GM21526 (cell line): ENCODE results near the gene COPS2.
"Not testable (repeated sequence)": the region's sequence is repeated elsewhere in the genome, so short reads cannot be mapped to it uniquely, and the experiment has no call there.

Experiments used
- ATAC-seq: cut with Tn5 transposase; IDR thresholded peaks from one replicate; pipeline ENCODE4 v1.9.1; 2021; ENCODE audit warnings: moderate library complexity; ENCODE audit not compliant: unreplicated experiment, low FRiP score

Gene COPS2

GRCh38 chr15:49110158-49110944 lies 45.0 kb downstream of the COPS2 start:
- ATAC-seq = no peak

DNA sequence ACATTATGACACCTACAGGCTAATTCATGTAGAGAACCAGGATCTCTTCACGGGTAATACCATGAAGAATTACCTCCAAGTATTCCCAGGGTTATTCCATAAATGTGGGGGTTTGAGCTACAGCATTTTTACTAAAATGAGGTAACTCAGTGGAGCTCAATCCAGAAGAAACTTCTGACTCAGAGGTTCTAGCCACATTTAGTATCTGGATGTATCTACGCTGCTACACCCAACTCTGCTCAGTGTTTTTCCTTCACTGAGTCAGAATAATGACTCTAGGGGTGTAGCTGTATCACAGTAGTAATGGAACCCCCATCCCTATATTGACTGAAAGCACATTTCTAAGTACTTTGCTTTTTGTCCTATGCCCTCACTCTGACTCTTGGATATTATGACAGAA lies 52.4 kb downstream of the COPS2 start:
- ATAC-seq = no peak

DNA sequence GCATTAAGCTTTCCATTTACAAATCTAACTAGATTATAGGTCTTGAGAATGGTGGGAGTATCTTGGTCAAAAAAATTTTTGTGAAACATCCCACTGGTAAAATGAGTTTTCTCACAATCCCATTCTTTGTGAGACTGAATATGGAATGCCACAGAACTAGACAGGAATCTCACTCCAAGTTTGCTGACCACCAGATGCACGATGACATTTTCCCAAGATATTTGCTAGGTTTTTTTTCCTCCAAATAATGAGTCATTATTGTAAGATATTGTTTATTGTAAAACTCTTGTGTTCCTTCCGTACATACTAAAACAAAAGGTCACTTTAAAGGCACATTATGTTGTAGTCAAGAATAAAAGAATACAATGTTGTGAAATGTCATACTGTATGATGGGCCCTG lies 53.9 kb downstream of the COPS2 start:
- no peak for ATAC-seq

DNA sequence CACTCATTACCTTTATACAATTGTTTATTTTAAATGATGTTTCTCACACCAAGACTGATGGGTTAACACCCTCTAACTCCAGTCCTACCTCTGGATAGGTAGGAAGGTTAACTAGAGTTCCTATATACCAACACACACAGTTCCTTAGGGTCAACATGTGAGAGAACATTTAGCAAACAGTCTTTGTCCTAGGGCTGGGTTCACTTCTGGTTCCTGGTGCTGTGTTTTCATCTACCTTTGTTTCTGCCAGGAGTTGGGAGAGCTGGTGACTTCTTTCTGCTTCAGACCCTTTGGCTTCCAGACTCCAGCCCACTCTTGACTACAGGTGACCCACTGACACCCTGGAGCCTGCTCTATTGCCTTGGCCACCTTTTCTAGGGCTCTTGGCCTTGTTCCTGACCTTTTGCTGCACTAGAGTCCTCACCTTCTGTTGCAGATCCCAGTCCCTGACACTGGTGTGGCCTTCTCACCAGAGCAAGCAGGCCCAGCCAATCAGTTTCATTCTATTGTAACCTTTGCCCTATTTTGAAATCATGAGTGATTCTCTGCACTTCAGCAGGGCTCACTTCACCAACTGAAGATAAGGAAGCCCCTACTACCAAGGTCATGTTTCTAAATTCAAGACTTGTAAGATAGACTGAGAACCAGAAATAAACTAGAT lies 59.2 kb downstream of the COPS2 start:
- no peak for ATAC-seq

GRCh38 chr15:49094923-49095322 lies 60.5 kb downstream of the COPS2 start:
- no peak for ATAC-seq

GRCh38 chr15:49093252-49094105 lies 61.9 kb downstream of the COPS2 start:
- ATAC-seq = no peak

- no peak for ATAC-seq
Measured at GRCh38 chr15:49088996-49089395, 66.4 kb downstream of the COPS2 start.

DNA sequence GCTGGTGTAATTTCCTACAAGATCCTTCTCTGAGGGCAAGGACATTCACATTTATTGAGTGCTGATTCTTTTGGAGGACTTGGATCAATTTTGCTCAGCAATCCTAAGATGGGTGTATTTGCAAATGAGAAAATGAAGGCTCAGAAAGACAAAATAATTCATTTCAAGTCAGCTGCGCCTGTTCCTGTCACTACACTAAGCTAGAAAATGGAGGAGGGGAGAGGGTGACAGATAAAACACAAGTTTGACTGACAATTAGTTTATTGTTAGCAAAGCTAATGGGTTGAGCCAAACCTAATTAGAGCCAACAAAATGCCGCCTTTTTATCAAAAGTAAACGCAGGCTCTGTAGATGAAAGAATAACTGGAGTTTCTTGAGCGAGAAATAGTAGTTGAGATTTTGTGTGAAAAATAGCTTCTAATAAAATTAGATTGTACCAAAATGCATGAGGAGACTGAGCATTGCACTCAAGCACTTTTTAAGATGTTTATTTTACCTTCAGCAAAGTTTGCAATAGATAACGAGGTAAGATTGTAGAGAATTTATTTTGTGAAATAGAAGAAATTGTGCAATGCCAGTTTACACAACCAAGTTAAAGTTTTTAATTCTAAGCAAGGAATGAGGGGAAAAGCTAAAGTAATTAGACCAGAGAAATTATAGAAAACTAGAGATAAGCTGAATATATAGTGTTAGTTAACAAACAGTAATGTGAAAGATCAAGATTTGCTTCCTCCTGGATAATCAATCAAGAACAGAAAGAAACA lies 69.5 kb downstream of the COPS2 start:
- no peak for ATAC-seq

DNA sequence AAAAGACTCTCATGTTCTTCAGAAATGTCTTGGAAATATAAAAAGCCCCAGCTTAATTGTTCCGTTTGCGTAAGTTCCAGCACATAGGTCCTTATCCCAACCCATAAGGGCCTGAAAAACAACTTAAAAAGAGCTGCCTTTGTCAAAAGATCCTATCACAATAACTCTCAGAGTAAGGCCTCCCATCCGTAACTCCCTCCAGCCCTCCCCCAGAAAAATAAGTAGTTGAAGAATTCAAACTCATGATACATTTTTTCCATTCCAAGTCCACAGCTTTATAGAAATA lies 71.2 kb downstream of the COPS2 start:
- no peak for ATAC-seq

GRCh38 chr15:49083401-49084284 lies 71.8 kb downstream of the COPS2 start:
- ATAC-seq = no peak

DNA sequence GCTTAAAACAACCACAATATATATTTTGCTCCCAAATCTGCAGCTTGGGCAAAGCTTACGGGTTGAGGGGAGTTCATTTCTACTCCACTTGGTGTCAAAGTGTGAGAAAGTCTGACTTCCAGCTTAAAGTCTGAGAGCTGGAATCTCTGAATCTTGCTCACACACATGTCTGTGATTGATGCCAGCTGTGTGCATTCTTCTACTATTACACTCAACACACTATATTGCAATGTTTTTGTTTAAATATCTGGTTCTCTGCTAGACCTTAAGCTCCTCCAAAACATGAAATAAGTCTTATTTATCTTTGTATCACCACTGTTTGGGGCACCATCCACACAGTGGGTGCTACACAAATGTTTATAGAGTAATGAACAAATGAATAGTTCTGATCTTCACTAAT lies 72.4 kb downstream of the COPS2 start:
- ATAC-seq = no peak

- no peak for ATAC-seq
Measured at GRCh38 chr15:49079340-49080039, 75.9 kb downstream of the COPS2 start.

DNA sequence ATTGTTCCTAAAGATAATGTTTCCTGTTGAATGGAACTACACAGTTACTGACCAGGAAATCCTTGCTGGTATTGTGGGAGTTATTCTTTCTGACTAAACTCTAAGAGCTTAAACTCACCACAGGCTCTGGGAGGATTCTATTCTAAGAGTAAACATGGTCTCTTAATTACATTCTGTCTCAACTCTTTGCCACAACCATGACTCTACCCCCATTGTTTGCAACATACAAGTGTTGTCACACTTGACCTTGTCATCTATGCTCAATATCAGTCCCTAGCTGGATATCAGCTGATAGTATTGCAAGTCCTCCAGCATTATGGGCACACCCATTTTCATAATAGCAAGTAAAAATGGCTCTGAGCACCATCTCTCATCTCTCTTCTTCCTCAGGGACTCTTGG lies 79.5 kb downstream of the COPS2 start:
- ATAC-seq = no peak

DNA sequence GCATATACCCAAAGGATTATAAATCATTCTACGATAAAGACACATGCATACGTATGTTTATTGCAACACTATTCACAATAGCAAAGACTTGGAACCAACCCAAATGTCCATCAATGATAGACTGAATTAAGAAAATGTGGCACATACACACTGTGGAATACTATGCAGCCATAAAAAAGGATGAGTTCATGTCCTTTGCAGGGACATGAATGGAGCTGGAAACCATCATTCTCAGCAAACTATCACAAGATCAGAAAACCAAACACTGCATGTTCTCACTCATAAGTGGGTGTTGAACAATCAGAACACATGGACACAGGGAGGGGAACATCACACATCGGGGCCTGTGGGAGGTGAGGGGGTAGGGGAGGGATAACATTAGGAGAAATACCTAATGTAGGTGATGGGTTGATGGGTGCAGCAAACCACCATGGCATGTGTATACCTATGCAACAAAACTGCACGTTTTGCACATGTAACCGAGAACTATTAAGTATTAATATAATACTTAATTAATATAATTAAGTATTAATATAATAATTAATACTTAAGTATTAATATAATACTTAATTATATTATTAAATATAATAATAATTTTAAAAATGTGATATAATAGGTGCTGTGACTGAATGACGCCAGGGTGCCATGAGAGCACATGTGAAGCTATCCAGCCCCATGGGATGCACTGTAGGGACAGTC lies 80.7 kb downstream of the COPS2 start:
- ATAC-seq = not testable (repeated sequence)
